ENCODE measurements around the gene USP2. TPM values are rescaled to one million over a fixed set of nuclear protein-coding genes. Genes with fewer than 3 reads are reported as not detected.

The USP2 gene
- total RNA-seq, 1 donor from 2014 or later = 2.6 TPM

DNA sequence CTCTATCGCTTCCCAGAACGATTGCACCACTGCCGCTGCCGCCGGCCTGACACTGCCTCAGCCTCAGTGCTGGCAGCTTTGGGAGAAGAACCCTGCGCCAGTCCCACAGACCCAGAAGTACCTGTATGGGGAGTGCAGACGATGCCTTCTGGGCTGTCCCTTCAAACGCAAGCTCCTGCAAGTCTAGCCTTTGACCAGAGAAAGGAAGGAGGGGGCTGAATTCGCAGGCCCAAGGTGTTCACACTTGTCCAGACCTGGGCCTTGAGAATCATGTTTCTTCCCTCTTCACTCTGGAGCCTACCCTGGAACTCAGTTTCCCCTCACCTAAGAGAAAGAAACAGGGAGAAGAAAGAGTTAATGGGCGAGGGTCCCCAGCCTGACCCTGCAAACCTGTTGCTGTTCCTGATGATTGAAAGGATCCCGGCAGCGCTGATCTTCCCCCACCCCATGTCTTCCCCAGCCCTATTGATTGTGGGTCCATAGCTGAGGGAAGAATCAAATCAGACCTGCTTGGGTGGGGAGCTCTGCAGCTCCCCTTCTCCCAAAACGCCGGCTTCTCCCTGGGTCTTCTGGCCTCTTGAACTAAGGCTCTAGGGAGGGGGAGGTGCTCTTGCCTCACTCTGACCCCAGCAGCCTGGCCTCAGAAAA, 63.8 kb downstream of the USP2 start:
- no peak overlapping the region for H3K27ac Mint-ChIP-seq (ENCODE audit: unreplicated experiment)

DNA sequence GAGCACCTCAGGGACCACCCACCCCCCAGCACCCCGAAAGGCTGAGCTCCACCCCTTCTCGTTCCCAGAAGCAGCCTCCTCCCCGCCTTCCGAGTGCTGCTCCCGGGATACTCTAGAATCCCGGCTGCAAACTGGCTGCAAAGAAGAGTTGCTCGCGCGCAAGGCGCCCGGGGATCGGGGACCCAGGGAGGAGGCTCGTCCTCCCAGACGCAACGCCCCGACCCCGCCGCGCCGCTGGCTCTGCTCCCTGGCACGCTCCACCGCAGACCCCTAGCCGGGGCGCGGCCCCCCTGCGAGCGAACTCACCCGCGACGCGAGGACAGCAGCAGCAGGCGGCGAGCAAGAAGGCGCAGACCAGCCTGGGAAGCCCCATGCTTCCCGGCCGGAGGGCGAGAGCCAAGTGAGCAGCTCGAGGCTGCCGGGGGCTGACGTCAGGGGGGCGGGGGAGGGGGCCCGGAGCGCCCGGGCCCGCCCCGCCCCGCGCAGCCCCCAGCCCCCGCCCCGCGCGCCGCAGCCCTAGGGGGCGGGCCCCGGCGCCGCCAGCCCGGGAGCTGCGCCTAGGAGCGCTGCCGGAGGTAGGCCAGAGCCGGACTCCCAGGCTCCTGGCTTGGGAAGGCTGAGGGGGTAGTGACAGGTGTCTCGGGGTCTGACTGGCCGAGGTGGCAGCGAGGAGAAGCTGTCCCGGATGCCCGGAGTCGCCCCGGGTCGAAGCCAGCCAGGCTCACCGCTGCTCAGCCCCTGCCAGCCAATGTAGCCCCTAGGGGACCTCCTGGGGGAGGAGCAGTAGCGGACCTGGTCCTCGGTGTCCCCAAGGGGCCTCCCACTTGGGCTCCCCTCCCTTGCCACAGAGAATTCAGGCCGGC, 64.5 kb downstream of the USP2 start, which contains the start of gene MCAM:
MCAM (minus strand) TSS at position 402 of the 863 bp plus-strand sequence; CDS start at position 373, 29 bp downstream.
- H3K9me3 Mint-ChIP-seq (ENCODE audit: unreplicated experiment) = no peaks in the 10 kb centered on the region
- no peak within 1 kb of the TSS for H3K27ac Mint-ChIP-seq (ENCODE audit: unreplicated experiment)
- H3K4me1 Mint-ChIP-seq (ENCODE audit: low read depth, unreplicated experiment) = peaks cover 5% of the 10 kb centered on the region
- peak; percentile 63 for DNase-seq
- peak within 1 kb of the TSS; percentile 74 for H3K4me3 Mint-ChIP-seq (ENCODE audit: unreplicated experiment)
- peaks cover 3% of the 10 kb centered on the region for H3K27me3 Mint-ChIP-seq (ENCODE audit: unreplicated experiment)
- H3K36me3 Mint-ChIP-seq (ENCODE audit: unreplicated experiment) = no peaks in the 10 kb centered on the region
- TF ChIP-seq, protein P1, sequence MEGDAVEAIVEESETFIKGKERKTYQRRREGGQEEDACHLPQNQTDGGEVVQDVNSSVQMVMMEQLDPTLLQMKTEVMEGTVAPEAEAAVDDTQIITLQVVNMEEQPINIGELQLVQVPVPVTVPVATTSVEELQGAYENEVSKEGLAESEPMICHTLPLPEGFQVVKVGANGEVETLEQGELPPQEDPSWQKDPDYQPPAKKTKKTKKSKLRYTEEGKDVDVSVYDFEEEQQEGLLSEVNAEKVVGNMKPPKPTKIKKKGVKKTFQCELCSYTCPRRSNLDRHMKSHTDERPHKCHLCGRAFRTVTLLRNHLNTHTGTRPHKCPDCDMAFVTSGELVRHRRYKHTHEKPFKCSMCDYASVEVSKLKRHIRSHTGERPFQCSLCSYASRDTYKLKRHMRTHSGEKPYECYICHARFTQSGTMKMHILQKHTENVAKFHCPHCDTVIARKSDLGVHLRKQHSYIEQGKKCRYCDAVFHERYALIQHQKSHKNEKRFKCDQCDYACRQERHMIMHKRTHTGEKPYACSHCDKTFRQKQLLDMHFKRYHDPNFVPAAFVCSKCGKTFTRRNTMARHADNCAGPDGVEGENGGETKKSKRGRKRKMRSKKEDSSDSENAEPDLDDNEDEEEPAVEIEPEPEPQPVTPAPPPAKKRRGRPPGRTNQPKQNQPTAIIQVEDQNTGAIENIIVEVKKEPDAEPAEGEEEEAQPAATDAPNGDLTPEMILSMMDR (IDR thresholded peaks at IDR 0.05; ENCODE audit: partially characterized antibody, unreplicated experiment) = no peak

More for the DNA sequence above, 63.8 kb downstream of the USP2 start:
- H3K27me3 Mint-ChIP-seq (ENCODE audit: unreplicated experiment) = peaks cover 3% of the 10 kb centered on the region
- H3K9me3 Mint-ChIP-seq (ENCODE audit: unreplicated experiment) = no peaks in the 10 kb centered on the region
- no peak for DNase-seq
- no peaks in the 10 kb centered on the region for H3K36me3 Mint-ChIP-seq (ENCODE audit: unreplicated experiment)
- peak overlapping the region; percentile 28 for H3K4me3 Mint-ChIP-seq (ENCODE audit: unreplicated experiment)
- TF ChIP-seq, protein P1 (IDR thresholded peaks at IDR 0.05; ENCODE audit: partially characterized antibody, unreplicated experiment) = no peak
- H3K4me1 Mint-ChIP-seq (ENCODE audit: low read depth, unreplicated experiment) = peaks cover 5% of the 10 kb centered on the region

DNA sequence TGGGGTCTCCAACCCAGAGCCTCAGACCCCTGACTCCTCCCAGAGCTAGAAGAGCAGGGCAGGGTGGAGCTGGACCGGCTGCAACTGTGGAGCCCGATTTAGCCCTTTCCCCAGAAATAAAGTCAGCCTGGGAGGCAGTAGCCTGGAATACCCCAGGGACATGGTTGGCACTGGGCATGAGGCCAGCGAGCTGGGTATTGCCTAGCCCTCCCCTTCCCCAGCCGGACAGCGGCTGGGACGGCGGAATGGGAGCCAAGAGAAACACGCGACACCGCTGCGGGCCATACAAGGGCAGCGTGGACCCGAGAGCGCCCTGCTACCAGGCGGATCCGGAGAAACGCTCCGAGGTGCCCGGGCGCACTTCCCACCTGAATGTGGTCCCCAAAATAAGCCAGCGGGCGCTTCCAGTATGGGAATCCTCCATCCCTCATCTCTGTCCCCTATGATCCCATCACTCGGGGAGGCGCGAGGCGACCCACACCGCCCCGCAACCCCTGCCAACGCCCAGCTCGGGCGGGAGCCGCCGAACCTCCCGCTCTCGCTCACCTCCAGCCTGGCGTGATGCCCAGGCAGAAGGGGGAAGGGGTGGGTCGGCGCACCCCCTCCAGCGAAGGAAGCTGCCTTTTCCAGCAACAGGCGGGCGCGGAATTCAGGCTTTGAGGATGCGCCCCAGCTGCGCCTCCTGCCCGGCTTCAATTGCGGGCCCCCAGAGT, 65.3 kb downstream of the USP2 start:
- Mint-ChIP-seq H3K9me3 (ENCODE audit: unreplicated experiment) (no peaks in the 10 kb centered on the region), H3K4me1 (ENCODE audit: low read depth, unreplicated experiment) (peaks cover 5% of the 10 kb centered on the region), H3K36me3 (ENCODE audit: unreplicated experiment) (no peaks in the 10 kb centered on the region), H3K27me3 (ENCODE audit: unreplicated experiment) (peaks cover 3% of the 10 kb centered on the region), H3K4me3 (ENCODE audit: unreplicated experiment) (peak overlapping the region; percentile 74), H3K27ac (ENCODE audit: unreplicated experiment) (no peak overlapping the region)
- TF ChIP-seq, protein P1 (IDR thresholded peaks at IDR 0.05; ENCODE audit: partially characterized antibody, unreplicated experiment) = no peak
- DNase-seq = no peak

DNA sequence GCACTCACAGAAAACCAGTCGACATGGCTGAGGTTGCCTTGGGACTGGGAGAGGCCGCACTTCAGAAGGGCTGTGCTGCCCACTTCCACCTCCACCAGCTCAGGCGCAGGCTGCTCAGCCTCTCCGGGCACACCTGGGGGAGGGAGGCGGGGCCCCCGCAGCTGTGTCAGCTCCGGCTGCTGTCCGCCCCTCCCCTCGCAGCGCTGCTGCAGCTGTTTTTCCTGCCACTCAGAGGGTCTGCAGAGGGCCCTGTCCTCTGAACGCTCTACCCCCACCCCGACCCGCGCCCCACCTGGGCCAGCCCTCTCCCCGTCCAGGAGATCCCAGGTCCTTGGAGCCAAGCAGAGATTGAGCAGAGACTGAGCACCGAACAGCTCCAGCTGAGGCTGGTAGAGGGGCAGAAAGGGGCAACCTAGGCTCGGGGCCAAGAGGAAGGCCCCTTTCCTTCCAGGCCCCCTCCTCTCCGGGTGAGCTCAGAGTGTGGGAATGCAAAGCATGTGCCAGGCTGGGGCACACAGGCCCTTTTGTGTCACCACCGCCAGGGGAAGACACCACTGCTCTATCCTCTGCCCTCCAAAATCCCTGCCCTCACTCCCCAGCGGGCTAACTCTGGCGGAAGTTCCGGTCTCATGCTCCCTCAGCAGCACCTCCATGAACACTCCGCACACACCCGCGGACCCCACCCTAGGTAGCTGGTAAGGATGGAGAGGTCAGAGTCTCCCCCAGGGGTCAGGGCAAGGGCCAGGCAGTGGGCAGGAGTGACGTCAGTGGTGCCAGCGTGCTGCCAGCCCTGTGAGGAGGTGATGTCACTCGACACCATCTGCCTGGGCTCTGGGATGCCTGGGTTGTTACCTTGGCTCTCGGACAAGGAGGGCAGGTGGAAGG, 66.1 kb downstream of the USP2 start:
- DNase-seq = no peak
- no peaks in the 10 kb centered on the region for H3K9me3 Mint-ChIP-seq (ENCODE audit: unreplicated experiment)
- peak overlapping the region; percentile 30 for H3K4me3 Mint-ChIP-seq (ENCODE audit: unreplicated experiment)
- peaks cover 3% of the 10 kb centered on the region for H3K27me3 Mint-ChIP-seq (ENCODE audit: unreplicated experiment)
- peaks cover 5% of the 10 kb centered on the region for H3K4me1 Mint-ChIP-seq (ENCODE audit: low read depth, unreplicated experiment)
- TF ChIP-seq, protein P1 (IDR thresholded peaks at IDR 0.05; ENCODE audit: partially characterized antibody, unreplicated experiment) = no peak
- no peak overlapping the region for H3K27ac Mint-ChIP-seq (ENCODE audit: unreplicated experiment)
- H3K36me3 Mint-ChIP-seq (ENCODE audit: unreplicated experiment) = no peaks in the 10 kb centered on the region
